SK-N-SH treated with all-trans-retinoic acid at 6 μM for 48 hours (cell line): ENCODE results near the gene COX7A1.

Experiments
- ATAC-seq: fragments of 200-7000 bp; cut with Tn5 transposase; 3 replicates; pipeline ENCODE4 v1.9.1; 2020; ENCODE audit warnings: mild to moderate bottlenecking, moderate library complexity
- ARNTL ChIP-seq: fragments of 450-650 bp; formaldehyde crosslinking; IDR thresholded peaks from 2 replicates; pipeline ENCODE4 v1.5.0; 2020; ENCODE audit warnings: low read depth, mild to moderate bottlenecking, moderate library complexity, borderline replicate concordance
- BACH2 ChIP-seq: fragments of 250-450 bp; sonication (Bioruptor Pico); IDR thresholded peaks from 2 replicates; pipeline ENCODE4 v1.9.0; 2021; ENCODE audit warnings: mild to moderate bottlenecking, borderline replicate concordance
- CREB5 ChIP-seq: fragments of 250-450 bp; sonication (Bioruptor Pico); IDR thresholded peaks from 2 replicates; pipeline ENCODE4 v1.5.1; 2020; ENCODE audit warnings: low read depth, mild to moderate bottlenecking, moderate library complexity
- CSDC2 ChIP-seq: fragments of 250-450 bp; sonication (Bioruptor Pico); IDR thresholded peaks from 2 replicates; pipeline ENCODE4 v1.5.0; 2020; ENCODE audit warnings: mild to moderate bottlenecking, moderate library complexity
- CSRNP3 ChIP-seq: fragments of 250-450 bp; sonication (Bioruptor Pico); IDR thresholded peaks from 2 replicates; pipeline ENCODE4 v1.5.1; 2021; ENCODE audit warnings: mild to moderate bottlenecking, moderate library complexity
- ESRRG ChIP-seq: fragments of 250-450 bp; sonication (Bioruptor Pico); IDR thresholded peaks from 2 replicates; pipeline ENCODE4 v1.6.1; 2021; ENCODE audit warnings: mild to moderate bottlenecking
- ISL1 ChIP-seq: fragments of 250-450 bp; sonication (Bioruptor Pico); IDR thresholded peaks from 2 replicates; pipeline ENCODE4 v2.1.2; 2022; ENCODE audit warnings: mild to moderate bottlenecking, moderate library complexity
- OSR1 ChIP-seq: fragments of 250-450 bp; sonication (Bioruptor Pico); IDR thresholded peaks from 2 replicates; pipeline ENCODE4 v1.8.0; 2022; ENCODE audit warnings: moderate library complexity, mild to moderate bottlenecking, inconsistent platforms
- POU6F1 ChIP-seq: fragments of 250-450 bp; sonication (Bioruptor Pico); IDR thresholded peaks from 2 replicates; pipeline ENCODE4 v1.8.0; 2021; ENCODE audit warnings: low read depth, mild to moderate bottlenecking, moderate library complexity, borderline replicate concordance
- PPARA ChIP-seq: fragments of 250-450 bp; sonication (Bioruptor Pico); IDR thresholded peaks from 2 replicates; pipeline ENCODE4 v1.5.0; 2020; ENCODE audit warnings: mild to moderate bottlenecking, borderline replicate concordance
- RARB ChIP-seq: fragments of 250-450 bp; sonication (Bioruptor Pico); IDR thresholded peaks from 2 replicates; pipeline ENCODE4 v1.8.0; 2021; ENCODE audit warnings: mild to moderate bottlenecking, moderate library complexity
- SNAI2 ChIP-seq: fragments of 250-450 bp; sonication (Bioruptor Pico); IDR thresholded peaks from 2 replicates; pipeline ENCODE4 v1.5.0; 2020; ENCODE audit warnings: mild to moderate bottlenecking, moderate library complexity
- TCF4 ChIP-seq: fragments of 250-450 bp; sonication (Bioruptor Pico); IDR thresholded peaks from 2 replicates; pipeline ENCODE4 v1.8.0; 2021; ENCODE audit warnings: mild to moderate bottlenecking, moderate library complexity, borderline replicate concordance
- TOX ChIP-seq: fragments of 250-450 bp; sonication (Bioruptor Pico); IDR thresholded peaks from 2 replicates; pipeline ENCODE4 v1.8.0; 2021; ENCODE audit warnings: mild to moderate bottlenecking, moderate library complexity, borderline replicate concordance
- TSHZ2 ChIP-seq: fragments of 250-450 bp; sonication (Bioruptor Pico); IDR thresholded peaks from 2 replicates; pipeline ENCODE4 v1.5.0; 2020; ENCODE audit warnings: mild to moderate bottlenecking, moderate library complexity
- ZC3H10 ChIP-seq: fragments of 250-450 bp; sonication (Bioruptor Pico); IDR thresholded peaks from 2 replicates; pipeline ENCODE4 v1.5.1; 2021; ENCODE audit warnings: mild to moderate bottlenecking, moderate library complexity
- ZFP3 ChIP-seq: fragments of 250-450 bp; sonication (Bioruptor Pico); IDR thresholded peaks from 2 replicates; pipeline ENCODE4 v1.5.0; 2020; ENCODE audit warnings: mild to moderate bottlenecking, moderate library complexity
- ZFP30 ChIP-seq: fragments of 450-650 bp; formaldehyde crosslinking; IDR thresholded peaks from 2 replicates; pipeline ENCODE4 v1.5.0; 2022; ENCODE audit warnings: mild to moderate bottlenecking, moderate library complexity
- ZNF565 ChIP-seq: fragments of 450-650 bp; formaldehyde crosslinking; conservative IDR thresholded peaks from 2 replicates; pipeline ENCODE4 v1.5.0; 2020; ENCODE audit warnings: low read depth, mild to moderate bottlenecking, moderate library complexity
- ZNF8 ChIP-seq: fragments of 450-650 bp; formaldehyde crosslinking; IDR thresholded peaks from 2 replicates; pipeline ENCODE4 v1.5.0; 2020; ENCODE audit warnings: mild to moderate bottlenecking, moderate library complexity
- TF ChIP-seq, protein P1 (sequence below): fragments of 250-450 bp; sonication (Bioruptor Pico); IDR thresholded peaks from 2 replicates; pipeline ENCODE4 v1.8.0; 2020; ENCODE audit warnings: mild to moderate bottlenecking, moderate library complexity, borderline replicate concordance

Gene COX7A1

GRCh38 chr19:36152019-36152351, 262 bp downstream of the COX7A1 start:
- TF ChIP-seq ISL1 (no peak), ZFP3 (CRISPR knock-in tag) (no peak), ZNF8 (CRISPR knock-in tag) (no peak), ZFP30 (no peak), POU6F1 (no peak), TOX (CRISPR knock-in tag) (no peak), OSR1 (CRISPR knock-in tag) (no peak), SNAI2 (CRISPR knock-in tag) (no peak), TCF4 (CRISPR knock-in tag) (no peak), TSHZ2 (CRISPR knock-in tag) (no peak), ZC3H10 (CRISPR knock-in tag) (no peak), ESRRG (no peak), PPARA (no peak), ZNF565 (CRISPR knock-in tag) (no peak), CSDC2 (CRISPR knock-in tag) (no peak), CREB5 (CRISPR knock-in tag) (no peak), BACH2 (CRISPR knock-in tag) (no peak)
- TF ChIP-seq, protein P1, sequence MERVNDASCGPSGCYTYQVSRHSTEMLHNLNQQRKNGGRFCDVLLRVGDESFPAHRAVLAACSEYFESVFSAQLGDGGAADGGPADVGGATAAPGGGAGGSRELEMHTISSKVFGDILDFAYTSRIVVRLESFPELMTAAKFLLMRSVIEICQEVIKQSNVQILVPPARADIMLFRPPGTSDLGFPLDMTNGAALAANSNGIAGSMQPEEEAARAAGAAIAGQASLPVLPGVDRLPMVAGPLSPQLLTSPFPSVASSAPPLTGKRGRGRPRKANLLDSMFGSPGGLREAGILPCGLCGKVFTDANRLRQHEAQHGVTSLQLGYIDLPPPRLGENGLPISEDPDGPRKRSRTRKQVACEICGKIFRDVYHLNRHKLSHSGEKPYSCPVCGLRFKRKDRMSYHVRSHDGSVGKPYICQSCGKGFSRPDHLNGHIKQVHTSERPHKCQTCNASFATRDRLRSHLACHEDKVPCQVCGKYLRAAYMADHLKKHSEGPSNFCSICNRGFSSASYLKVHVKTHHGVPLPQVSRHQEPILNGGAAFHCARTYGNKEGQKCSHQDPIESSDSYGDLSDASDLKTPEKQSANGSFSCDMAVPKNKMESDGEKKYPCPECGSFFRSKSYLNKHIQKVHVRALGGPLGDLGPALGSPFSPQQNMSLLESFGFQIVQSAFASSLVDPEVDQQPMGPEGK = no peak
- ATAC-seq = no peak

DNA sequence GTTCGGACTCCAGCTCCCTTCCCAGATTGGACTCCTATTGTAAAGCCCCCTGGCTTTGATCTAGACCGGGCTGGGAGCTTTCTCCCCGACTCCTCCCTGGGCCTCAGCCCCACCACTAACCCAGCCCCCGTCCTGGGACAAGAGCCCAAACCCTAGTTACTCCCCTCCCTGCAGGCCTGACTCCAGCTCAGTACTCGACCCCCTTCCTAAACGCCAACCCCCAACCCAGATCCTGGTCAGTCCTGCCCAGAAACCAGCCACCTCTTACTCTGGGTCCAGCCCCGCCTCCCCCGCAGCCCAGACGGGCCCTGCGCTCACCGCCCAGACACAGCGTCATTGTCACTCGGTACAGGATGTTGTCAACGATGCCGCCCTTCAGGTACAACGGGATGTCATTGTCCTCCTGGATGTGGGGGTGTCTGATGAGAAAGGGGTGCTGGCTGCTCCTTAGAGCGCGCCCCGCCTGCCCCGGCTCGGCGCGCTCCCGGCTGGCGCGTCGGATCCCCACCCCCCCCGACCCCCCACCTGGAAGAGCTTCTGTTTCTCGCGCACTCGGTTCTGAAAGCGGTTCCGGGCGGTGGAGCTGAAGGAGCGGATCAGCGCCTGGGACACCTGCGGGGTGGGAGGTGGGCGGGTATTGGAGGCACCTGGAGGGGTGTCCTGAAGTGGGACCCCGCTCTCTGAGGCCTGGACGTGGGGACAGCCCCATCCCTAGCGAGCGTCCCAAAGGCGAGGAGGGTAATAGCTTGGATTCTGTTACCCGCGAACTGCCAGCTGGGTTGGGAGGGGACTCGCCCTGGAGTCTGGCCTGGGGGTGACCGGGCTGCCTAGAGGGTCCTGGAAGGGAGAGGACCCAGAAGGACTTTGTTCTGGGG, 866 bp downstream of the COX7A1 start:
- no peak for ATAC-seq
- no peak for TF ChIP-seq POU6F1
- TF ChIP-seq ARNTL (CRISPR knock-in tag) = no peak
- no peak for TF ChIP-seq RARB
- no peak for TF ChIP-seq PPARA
- no peak for TF ChIP-seq ZC3H10 (CRISPR knock-in tag)
- TF ChIP-seq CSRNP3 (CRISPR knock-in tag) = no peak
- no peak for TF ChIP-seq ZFP3 (CRISPR knock-in tag)
- no peak for TF ChIP-seq TOX (CRISPR knock-in tag)
- TF ChIP-seq, all 23 proteins: peak for 0
